ENCODE results near the gene LSM3.

DNA sequence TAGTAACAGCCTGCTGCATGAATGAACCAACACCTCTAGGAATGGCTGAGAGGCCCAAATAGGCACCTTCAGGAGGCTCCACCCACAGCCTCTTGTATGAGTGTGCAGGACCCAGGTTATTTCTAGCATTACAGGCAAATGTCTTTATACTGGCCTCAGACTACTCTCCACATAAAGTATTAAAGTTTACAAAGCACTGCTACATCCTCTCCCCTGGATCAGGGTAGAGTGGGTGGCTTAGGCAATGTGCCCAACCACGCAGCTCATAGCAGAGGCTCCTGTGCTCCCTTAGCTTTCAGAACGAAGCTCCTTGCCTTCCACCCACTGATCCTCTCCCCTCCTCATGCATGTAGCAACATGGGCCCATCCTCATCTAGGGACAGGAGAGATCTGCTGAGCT is 37.5 kb upstream of the LSM3 start:
- TF ChIP-seq, protein P1, sequence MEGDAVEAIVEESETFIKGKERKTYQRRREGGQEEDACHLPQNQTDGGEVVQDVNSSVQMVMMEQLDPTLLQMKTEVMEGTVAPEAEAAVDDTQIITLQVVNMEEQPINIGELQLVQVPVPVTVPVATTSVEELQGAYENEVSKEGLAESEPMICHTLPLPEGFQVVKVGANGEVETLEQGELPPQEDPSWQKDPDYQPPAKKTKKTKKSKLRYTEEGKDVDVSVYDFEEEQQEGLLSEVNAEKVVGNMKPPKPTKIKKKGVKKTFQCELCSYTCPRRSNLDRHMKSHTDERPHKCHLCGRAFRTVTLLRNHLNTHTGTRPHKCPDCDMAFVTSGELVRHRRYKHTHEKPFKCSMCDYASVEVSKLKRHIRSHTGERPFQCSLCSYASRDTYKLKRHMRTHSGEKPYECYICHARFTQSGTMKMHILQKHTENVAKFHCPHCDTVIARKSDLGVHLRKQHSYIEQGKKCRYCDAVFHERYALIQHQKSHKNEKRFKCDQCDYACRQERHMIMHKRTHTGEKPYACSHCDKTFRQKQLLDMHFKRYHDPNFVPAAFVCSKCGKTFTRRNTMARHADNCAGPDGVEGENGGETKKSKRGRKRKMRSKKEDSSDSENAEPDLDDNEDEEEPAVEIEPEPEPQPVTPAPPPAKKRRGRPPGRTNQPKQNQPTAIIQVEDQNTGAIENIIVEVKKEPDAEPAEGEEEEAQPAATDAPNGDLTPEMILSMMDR (IDR thresholded peaks at IDR 0.05; ENCODE audit: insufficient read depth, low read depth, low read length): no peak
- no peak for TF ChIP-seq EZH2 (IDR thresholded peaks at IDR 0.05; ENCODE audit: insufficient read depth, low read length)

All from astrocyte (in vitro differentiated cells and primary cell).